Left colon (tissue), 2 donors: Measurements from ENCODE around the gene EPYC. TPM values are rescaled to one million over a fixed set of nuclear protein-coding genes. Genes with fewer than 3 reads are reported as not detected.
A peak's percentile ranks its signal among the peaks of the same experiment; 100 is the strongest.
"Not testable (repeated sequence)": the region's sequence is repeated elsewhere in the genome, so short reads cannot be mapped to it uniquely, and the experiment has no call there.

ENCODE experiments used
- ATAC-seq: fragments of 200-7000 bp; cut with Tn5 transposase; one replicate; pipeline ENCODE4 v1.9.1; 2020; ENCODE audit warnings: mild to moderate bottlenecking, moderate library complexity
- DNase-seq, 2 donors: peaks; one replicate each; pipeline ENCODE4 v3.0.0-alpha.2; 2020
- intact Hi-C, 2 donors: fragments of 100-400 bp; cut with DNase I in 1 of 2; cut with micrococcal nuclease in 1 of 2; formaldehyde crosslinking; loops; one replicate each; pipeline versions ENCODE4 v1.11.2 to v1.14.0; 2022; cut with DNase I, micrococcal nuclease
- total RNA-seq, 2 donors: library from RNA; stranded (reverse); fragmentation: NEBNext Ultra II Directional; extraction: Animal tissue kit (Norgen Biotek cat#: 25700); gene quantifications; one replicate each; pipeline ENCODE4 v1.2.1, GENCODE V29; 2021
- donor health status: DM: no; HTN: no; CAD: no.
- donor health status: DM: yes; HTN: yes; CAD: no.

Gene EPYC
- total RNA-seq, 2 donors from 2014 or later, result not detected

DNA sequence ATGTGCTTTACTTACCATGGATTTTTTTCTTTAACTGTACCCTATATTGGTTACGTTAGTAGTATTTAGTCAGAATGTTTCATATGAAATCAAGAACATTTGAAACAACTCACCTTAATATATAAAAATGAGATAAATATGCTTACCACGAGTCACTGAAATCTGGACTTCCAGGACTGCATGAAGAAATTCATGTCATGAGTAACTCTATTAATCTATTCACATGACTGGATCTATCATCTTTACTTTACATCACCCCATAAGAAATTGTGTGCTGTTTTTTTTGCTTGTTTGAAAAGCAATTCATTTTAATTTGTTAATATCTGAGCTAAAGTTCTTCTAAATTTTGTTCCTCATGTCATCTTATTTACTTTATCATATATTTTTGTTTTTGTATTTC, 5.2 kb downstream of the EPYC start:
- intact Hi-C loops, result no loop called here
- ATAC-seq, result no peak
- no peak for DNase-seq

DNA sequence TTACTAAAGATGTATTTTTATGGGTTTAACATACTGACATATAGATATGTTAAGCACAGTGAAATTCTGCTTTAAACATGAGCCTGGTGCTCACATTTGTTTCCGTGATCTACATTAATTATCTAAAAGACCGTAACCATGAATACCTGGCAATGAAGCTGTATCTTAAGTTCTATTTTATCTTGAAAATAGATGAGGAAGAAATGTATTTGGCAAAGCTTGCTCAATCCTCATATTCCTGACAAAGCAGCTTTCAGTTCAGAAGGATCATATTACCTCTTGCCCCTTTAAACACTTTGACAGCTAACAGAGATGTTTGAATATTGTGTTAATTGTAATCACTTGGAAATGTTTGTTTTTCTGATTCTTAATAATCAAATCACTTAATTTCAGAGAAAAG, 9.8 kb downstream of the EPYC start:
- no peak for DNase-seq
- ATAC-seq, result no peak
- intact Hi-C loops, result no loop called here

DNA sequence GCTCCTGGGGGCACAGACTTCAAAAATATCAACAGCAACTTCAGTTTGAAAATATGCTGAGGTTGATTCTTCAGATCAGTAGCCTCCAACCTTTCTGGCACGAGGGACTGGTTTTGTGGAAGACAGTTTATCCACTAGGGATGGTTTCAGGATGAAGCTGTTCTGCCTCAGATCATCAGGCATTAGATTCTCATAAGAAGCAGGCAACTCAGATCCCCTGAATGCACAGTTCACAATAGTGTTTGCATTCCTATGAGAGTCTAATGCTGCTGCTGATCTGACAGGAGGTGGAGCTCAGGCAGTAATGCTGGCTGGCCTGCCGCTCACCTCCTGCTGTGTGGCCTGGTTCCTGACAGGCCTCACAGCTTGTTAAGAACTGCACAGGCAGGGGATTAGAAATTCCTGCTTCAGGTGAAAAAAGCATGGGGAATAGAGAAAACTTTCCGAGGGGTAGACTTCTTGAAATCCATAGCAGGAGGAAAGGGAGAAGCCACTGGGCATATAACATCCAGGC, 12.8 kb downstream of the EPYC start:
- intact Hi-C loops, result no loop called here
- DNase-seq, result no peak
- no peak for ATAC-seq

DNA sequence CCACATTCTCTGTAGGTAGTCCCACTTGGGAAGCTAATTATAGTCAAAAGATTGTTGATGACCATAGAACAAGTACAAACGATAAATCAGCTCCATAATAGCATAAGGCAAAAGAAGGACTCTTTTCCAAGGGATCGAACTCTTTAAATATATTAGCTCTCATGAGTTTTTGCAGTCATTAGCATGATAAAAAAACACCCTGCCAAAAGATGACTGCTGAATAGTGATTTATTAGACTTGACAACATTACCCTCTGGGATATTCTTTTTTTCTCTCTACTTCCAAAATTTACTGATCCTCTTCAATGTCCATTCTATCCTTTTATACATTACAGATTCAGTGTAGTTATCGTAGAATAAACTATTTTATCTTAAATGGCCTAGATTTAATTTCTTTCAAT, 14.2 kb downstream of the EPYC start:
- no peak for DNase-seq
- no peak for ATAC-seq
- intact Hi-C loops, result no loop called here

DNA sequence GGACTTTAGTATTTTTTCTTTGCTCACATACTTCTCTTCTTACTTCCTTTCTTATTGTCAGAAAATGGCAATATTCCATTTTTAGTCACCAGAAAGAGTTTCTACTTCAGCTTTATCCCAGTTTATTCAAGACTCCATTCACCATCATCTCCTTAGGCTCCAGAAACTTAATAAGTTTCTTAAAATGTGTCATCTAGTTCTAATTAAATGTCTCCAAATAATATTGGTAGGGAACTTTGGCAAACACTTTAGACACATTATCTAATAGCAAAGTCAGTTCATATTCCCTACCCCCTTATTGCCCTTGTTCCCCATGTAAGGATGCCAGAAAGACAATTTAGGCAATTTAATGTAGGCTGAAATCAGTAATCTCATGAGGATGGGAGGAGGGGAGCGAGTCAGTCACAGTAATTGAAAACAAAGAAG, 15.1 kb downstream of the EPYC start:
- DNase-seq (no peak), ATAC-seq (no peak)
- intact Hi-C loops, result no loop called here

DNA sequence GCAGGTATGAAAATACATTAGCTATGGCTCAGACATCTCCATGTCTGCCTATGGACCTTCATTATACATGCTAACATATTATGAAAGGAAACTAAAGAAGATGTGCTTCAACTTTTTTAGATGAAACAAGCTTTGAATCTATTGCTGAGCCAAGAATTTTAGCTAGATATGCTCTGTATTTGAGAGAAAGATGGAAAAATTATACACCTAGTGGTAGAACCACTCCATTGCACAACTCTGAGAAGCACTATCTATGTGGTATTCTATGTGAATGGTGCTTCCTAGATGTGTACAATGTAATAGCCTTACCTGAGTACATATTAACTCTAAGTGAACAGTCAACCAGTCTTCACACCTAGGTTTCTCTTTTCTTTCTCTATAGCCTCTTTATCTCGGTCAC, 17.3 kb downstream of the EPYC start:
- ATAC-seq (no peak), DNase-seq (no peak)
- intact Hi-C loops, result no loop called here

DNA sequence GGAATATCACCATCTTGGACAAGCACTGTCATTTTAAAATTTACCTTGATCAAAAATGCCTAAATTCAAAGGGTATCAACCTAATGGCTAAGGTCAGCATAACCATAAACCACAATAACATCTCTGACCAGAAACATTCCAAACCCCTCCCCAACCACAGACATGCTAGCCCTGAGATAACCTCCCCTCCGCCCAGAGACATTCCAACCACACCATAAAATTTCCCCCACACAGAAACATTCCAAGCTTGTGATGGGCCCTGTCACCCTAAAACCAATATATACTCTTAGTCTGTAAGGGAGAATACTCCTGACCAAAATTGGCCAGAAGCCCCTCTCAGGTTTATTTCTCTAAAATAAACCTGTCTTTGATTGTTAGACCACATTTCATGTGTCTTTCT, 17.7 kb downstream of the EPYC start:
- ATAC-seq, result no peak
- intact Hi-C loops, result no loop called here
- no peak for DNase-seq

DNA sequence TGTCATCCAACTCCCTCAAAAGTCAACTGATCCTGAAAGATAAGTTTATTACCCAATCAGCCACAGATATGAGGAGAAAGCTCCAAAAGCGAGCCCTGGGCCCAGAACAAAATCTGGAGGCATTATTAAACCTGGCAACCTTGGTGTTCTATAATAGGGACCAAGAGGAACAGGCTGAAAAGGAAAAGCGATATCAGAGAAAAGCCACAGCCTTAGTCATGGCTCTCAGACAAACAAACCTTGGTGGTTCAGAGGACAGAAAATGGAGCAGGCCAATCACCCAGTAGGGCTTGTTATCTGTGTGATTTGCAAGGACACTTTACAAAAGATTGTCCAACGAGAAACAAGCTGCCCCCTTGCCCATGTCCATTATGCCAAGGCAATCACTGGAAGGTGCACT, 19.4 kb downstream of the EPYC start:
- ATAC-seq, intact Hi-C loops, DNase-seq: not testable (repeated sequence)

DNA sequence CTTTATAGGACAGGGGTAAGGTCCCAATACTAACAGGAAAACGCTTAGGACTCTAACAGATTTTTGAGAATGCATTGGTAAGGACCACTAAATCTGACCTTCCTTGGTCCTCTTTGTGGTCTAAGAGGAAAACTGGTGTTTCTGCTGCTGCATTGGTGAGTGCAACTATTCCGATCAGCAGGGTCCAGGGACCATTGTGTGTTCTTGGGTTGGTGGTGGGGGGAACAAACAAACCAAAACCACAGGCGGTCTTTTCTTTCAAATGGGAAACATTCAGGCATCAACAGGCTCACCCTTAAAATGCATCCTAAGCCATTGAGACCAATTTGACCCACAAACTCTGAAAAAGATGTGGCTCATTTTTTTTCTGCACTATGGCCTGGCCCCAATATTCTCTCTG, 20.7 kb downstream of the EPYC start:
- DNase-seq, result no peak
- intact Hi-C loops, result no loop called here
- no peak for ATAC-seq

DNA sequence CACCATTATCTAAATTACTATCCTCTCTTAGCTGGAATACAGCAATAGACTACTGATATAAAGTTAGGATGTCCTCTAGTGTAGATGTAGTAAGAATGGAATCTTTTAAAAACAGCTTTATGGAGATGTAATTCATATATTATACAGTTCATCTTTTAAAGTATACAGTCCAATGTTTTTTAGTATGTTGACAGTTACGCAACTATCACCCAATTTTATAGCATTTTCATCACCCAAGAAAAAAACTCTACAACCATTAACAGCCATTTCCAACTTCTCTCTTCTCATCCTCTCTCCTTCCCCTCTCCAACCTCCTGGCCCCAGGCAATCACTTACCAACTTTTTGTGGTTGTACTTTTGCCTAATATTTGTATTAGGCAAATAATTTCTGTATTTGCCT, 22.6 kb downstream of the EPYC start:
- DNase-seq (no peak), ATAC-seq (no peak)

DNA sequence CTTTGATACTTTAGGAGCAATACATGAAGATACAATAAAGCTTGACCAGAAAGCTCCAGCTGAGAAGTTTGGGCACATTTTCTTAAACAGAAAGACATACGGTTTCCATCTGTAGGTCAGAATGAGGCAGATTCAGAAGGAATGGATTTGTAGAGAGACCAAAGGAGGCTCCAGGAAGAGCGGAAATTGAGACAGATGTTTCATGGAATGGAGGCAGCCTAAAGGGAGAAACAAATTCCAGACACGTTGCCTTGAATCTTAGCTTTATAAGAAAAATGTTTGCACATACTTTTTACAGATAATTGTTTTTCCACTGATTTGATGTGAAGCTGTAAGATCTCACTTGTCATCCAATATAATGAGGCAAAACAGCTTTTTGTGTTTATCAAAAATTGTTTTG, 24.8 kb downstream of the EPYC start:
- ATAC-seq (no peak), DNase-seq (no peak)
- intact Hi-C loops, result loop anchor here in 1 of 2 donors (5.0 kb wide), 2 partner anchors 197 to 377 kb away; no protein-coding TSS in a partner anchor

More for the DNA sequence above, 22.6 kb downstream of the EPYC start:
- intact Hi-C loops, result no loop called here

DNA sequence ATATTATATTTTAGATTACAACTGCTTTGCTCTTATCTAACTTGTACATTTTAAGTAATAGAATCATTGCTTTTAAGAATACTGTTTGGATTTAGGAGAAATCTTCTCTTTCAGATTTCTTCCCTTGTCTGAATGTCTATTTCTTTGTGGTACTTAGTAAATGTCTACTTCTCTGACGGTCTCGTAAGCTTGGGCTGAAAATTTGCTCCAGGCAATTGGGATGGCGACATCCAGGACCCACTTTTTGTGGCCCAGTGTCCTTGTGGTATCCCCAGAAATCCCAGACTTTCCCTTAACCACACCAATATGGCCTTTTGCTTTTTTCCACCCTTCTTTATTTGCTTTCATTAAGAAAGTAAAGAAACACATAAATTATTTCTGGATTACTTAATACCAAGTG, 25.8 kb downstream of the EPYC start:
- no peak for DNase-seq
- intact Hi-C loops, result loop anchor here in 1 of 2 donors (5.0 kb wide), 2 partner anchors 198 to 378 kb away; no protein-coding TSS in a partner anchor
- ATAC-seq, result no peak

DNA sequence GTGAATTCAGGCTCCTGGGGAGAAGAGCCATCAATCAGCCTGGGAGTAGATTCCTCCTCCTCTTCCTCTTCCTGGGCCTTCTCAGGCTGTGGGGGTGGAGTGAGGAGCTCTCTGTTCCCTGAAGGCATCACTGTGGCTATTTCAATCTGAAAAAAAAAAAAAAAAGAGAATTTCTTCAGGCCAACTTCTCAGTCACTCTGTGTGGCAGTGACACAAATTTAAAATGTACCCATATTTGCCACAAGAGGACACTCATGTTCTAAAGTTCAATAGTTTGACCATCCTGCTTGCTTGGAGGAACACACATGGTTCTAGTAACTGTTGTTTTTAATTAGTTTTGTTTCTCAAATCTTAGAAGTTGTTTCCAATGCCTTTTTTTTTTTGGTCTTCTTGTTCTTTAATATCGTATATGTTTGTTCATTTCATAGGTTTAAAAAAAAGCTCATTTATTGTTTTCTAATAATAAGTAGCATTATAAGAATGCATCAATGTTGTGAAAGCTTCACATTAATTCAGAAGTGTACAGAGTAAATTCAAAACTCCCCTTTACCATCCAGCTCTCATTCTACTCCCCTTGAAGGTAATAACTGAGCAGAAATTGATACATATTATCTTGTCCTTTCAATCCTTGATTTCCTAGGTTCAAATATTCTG, 26.5 kb downstream of the EPYC start:
- ATAC-seq (peak; percentile 37), DNase-seq (no peak)
- intact Hi-C loops, result loop anchor here in 1 of 2 donors (5.0 kb wide), 2 partner anchors 199 to 379 kb away; no protein-coding TSS in a partner anchor

DNA sequence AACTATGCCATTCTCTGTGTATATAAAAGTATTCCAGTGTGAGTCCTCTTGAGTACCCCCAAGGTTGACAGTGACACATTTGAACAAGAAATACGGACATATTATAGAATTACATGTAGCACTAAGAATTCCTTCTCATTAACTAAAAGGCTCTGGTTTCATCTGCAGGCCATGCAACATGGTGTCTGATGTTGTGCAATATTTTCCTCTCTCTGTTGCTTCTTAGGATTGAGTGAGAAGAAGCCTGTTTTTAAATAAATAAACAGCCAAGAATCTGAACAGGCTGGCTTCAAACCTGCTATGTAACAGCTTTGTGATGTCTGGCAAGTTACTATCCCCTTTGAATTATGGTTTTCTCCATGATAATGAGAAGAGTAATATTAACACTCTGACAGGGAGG, 27.5 kb downstream of the EPYC start:
- ATAC-seq (no peak), DNase-seq (no peak)
- intact Hi-C loops, result loop anchor here in 1 of 2 donors (5.0 kb wide), 2 partner anchors 200 to 380 kb away; no protein-coding TSS in a partner anchor

DNA sequence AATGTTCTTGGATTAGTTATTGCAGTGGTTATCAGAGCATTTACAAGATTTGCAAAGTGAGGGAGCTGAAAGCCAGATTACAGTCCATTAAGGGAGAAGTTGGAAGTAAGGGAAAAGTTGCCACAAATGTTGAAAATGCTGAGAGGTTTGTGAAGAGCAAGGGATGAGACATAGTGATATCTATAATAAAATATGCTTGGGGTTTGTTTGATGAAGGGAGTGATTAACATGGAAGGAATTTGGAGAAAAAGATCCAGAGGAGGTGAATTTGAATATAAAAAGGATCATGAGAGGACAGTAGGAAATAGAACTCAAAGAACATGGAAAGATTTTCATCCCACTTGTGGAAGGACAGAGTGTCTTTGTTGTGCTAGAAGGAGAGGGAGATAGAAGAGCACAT, 30.5 kb downstream of the EPYC start:
- DNase-seq (no peak), ATAC-seq (no peak)
- intact Hi-C loops, result no loop called here

DNA sequence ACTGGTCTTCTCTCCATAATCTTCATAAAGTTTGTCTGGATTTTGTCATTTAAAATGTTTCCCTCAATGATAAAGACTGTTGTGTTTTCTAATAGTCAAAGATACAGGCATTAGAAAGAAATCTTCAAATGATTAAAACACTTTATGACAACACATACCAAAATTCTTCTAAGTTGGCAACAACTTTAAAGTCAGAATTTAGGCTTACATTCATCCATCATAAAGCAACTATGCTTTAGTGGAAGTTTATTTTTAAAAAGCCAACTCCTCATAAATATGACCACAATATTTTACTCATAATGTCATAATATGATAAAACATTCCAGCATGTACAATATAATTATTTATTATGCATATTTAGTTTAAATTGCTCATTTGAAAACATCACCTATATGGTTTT, 32.5 kb downstream of the EPYC start:
- DNase-seq (no peak), ATAC-seq (no peak)
- intact Hi-C loops, result no loop called here

DNA sequence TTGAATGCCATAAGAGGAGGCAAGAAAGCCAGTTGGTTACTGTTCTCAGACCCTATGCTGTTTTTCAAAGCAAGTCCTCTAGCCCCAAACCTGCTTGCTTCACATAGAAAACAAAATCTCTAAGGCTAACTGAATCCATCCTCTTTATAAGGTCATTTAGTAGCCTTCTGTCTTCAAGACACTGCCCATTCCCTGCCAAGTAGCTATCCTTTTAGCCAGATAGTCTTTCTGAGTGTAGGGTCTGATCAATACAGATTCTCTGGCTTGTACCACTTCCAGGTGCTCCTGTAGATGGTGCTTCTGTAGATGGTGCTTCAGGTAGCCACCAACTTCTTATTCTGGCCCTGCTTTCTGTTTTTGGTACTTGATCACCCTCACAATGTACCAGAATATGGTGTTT, 33.9 kb downstream of the EPYC start:
- ATAC-seq (no peak), DNase-seq (no peak)
- intact Hi-C loops, result no loop called here

DNA sequence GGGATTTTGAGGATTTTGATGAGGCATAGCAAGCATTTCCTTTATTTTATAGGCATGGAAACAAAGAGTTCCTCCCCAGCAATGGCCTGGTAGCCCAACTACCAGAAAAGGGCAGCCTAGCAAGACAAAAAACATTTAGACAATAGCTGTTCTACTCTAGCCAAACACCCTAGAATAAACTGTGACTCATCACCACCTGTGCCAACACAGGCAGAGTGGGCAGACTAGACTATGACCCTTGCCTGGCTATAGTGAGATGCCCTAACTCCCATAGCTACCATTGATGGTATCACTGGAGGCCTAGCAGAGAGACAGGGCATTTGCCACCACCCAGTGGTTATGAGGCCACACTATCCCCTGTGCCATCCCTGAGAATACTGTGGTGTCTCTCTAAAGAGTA, 34.3 kb downstream of the EPYC start:
- ATAC-seq (peak; percentile 42), DNase-seq (no peak)
- intact Hi-C loops, result no loop called here

DNA sequence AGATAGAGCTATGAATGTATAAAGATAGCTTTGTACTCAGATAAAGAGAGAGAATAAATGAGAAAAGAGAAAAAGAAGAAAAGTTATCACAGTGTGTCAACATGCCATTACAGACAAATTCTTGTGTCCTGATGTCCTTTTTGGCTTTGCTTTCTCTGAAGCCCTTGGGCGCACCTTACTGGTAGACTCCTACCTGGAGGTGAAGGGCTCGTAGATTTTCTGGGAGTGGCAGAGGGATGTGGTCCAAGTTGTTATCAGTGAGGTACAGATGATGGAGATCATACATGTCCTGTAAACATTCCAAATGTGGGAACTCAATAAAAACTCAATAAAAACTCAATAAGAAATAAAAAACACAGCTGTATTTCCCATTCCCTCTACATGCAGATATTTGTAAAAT, 34.9 kb downstream of the EPYC start:
- intact Hi-C loops, result no loop called here
- ATAC-seq (no peak), DNase-seq (no peak)

DNA sequence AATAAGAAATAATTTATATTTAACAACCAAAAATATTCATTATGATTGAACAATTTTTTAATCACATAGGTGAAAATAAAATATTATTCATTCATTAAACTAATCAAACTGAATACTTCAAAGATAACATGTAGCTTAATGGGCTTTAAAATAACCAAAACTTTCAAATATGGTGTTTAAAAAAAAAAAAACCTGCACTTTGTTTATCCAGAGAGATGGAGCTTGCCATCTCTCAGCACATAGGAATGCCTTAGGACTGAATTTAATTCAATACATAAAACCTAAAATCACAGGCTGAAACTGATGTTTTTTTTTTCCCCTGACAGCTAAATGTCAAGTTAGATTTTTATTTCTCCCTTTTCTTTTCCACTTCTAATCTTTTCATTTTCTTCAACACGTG, 35.4 kb downstream of the EPYC start:
- intact Hi-C loops, result no loop called here
- ATAC-seq (no peak), DNase-seq (no peak)

DNA sequence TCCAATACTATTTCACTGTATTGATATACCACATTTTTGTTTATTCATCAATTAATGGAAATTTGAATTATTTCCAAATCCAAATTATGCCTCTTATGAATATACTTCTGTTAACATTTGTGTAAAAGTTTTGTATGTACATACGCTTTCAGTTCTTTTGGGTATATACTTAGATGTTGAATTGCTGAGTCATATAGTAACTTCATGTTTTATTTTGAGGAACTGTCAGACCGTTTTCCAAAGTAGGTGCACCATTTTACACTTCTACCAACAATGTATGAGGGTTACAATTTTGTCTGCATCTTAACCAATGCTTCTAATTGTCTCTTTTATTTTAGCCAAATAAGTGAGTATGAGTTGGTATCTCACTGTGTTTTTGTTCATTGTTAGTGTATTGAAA, 39.6 kb downstream of the EPYC start:
- DNase-seq, result no peak
- ATAC-seq, result no peak
- intact Hi-C loops, result no loop called here
